SK-N-SH treated with all-trans-retinoic acid at 6 μM for 48 hours (cell line): Measurements from ENCODE around the gene USP15.

Experiments
- ATAC-seq: fragments of 200-7000 bp; cut with Tn5 transposase; 3 replicates; pipeline ENCODE4 v1.9.1; 2020; ENCODE audit warnings: mild to moderate bottlenecking, moderate library complexity
- ARNTL ChIP-seq: fragments of 450-650 bp; formaldehyde crosslinking; IDR thresholded peaks from 2 replicates; pipeline ENCODE4 v1.5.0; 2020; ENCODE audit warnings: low read depth, mild to moderate bottlenecking, moderate library complexity, borderline replicate concordance
- BACH2 ChIP-seq: fragments of 250-450 bp; sonication (Bioruptor Pico); IDR thresholded peaks from 2 replicates; pipeline ENCODE4 v1.9.0; 2021; ENCODE audit warnings: mild to moderate bottlenecking, borderline replicate concordance
- CSDC2 ChIP-seq: fragments of 250-450 bp; sonication (Bioruptor Pico); IDR thresholded peaks from 2 replicates; pipeline ENCODE4 v1.5.0; 2020; ENCODE audit warnings: mild to moderate bottlenecking, moderate library complexity
- ESRRG ChIP-seq: fragments of 250-450 bp; sonication (Bioruptor Pico); IDR thresholded peaks from 2 replicates; pipeline ENCODE4 v1.6.1; 2021; ENCODE audit warnings: mild to moderate bottlenecking
- GLIS3 ChIP-seq: fragments of 250-450 bp; sonication (Bioruptor Pico); IDR thresholded peaks from 2 replicates; pipeline ENCODE4 v1.5.0; 2020; ENCODE audit warnings: mild to moderate bottlenecking, moderate library complexity
- ISL1 ChIP-seq: fragments of 250-450 bp; sonication (Bioruptor Pico); IDR thresholded peaks from 2 replicates; pipeline ENCODE4 v2.1.2; 2022; ENCODE audit warnings: mild to moderate bottlenecking, moderate library complexity
- OSR1 ChIP-seq: fragments of 250-450 bp; sonication (Bioruptor Pico); IDR thresholded peaks from 2 replicates; pipeline ENCODE4 v1.8.0; 2022; ENCODE audit warnings: moderate library complexity, mild to moderate bottlenecking, inconsistent platforms
- PPARA ChIP-seq: fragments of 250-450 bp; sonication (Bioruptor Pico); IDR thresholded peaks from 2 replicates; pipeline ENCODE4 v1.5.0; 2020; ENCODE audit warnings: mild to moderate bottlenecking, borderline replicate concordance
- SNAI2 ChIP-seq: fragments of 250-450 bp; sonication (Bioruptor Pico); IDR thresholded peaks from 2 replicates; pipeline ENCODE4 v1.5.0; 2020; ENCODE audit warnings: mild to moderate bottlenecking, moderate library complexity
- TCF4 ChIP-seq: fragments of 250-450 bp; sonication (Bioruptor Pico); IDR thresholded peaks from 2 replicates; pipeline ENCODE4 v1.8.0; 2021; ENCODE audit warnings: mild to moderate bottlenecking, moderate library complexity, borderline replicate concordance
- TOX ChIP-seq: fragments of 250-450 bp; sonication (Bioruptor Pico); IDR thresholded peaks from 2 replicates; pipeline ENCODE4 v1.8.0; 2021; ENCODE audit warnings: mild to moderate bottlenecking, moderate library complexity, borderline replicate concordance
- ZC3H10 ChIP-seq: fragments of 250-450 bp; sonication (Bioruptor Pico); IDR thresholded peaks from 2 replicates; pipeline ENCODE4 v1.5.1; 2021; ENCODE audit warnings: mild to moderate bottlenecking, moderate library complexity
- ZFP3 ChIP-seq: fragments of 250-450 bp; sonication (Bioruptor Pico); IDR thresholded peaks from 2 replicates; pipeline ENCODE4 v1.5.0; 2020; ENCODE audit warnings: mild to moderate bottlenecking, moderate library complexity
- ZFP30 ChIP-seq: fragments of 450-650 bp; formaldehyde crosslinking; IDR thresholded peaks from 2 replicates; pipeline ENCODE4 v1.5.0; 2022; ENCODE audit warnings: mild to moderate bottlenecking, moderate library complexity
- ZNF565 ChIP-seq: fragments of 450-650 bp; formaldehyde crosslinking; conservative IDR thresholded peaks from 2 replicates; pipeline ENCODE4 v1.5.0; 2020; ENCODE audit warnings: low read depth, mild to moderate bottlenecking, moderate library complexity
- ZNF70 ChIP-seq: fragments of 450-650 bp; formaldehyde crosslinking; IDR thresholded peaks from 2 replicates; pipeline ENCODE4 v1.5.0; 2020; ENCODE audit warnings: mild to moderate bottlenecking, moderate library complexity
- ZNF8 ChIP-seq: fragments of 450-650 bp; formaldehyde crosslinking; IDR thresholded peaks from 2 replicates; pipeline ENCODE4 v1.5.0; 2020; ENCODE audit warnings: mild to moderate bottlenecking, moderate library complexity
- TF ChIP-seq, protein P1 (sequence below): fragments of 250-450 bp; sonication (Bioruptor Pico); IDR thresholded peaks from 2 replicates; pipeline ENCODE4 v1.8.0; 2020; ENCODE audit warnings: mild to moderate bottlenecking, moderate library complexity, borderline replicate concordance
- TF ChIP-seq, protein P2 (sequence below): fragments of 250-450 bp; sonication (Bioruptor Pico); IDR thresholded peaks from 2 replicates; pipeline ENCODE4 v1.8.0; 2021; ENCODE audit warnings: low read depth, mild to moderate bottlenecking, moderate library complexity, borderline replicate concordance
- TF ChIP-seq, protein P3 (sequence below): fragments of 250-450 bp; sonication (Bioruptor Pico); IDR thresholded peaks from 2 replicates; pipeline ENCODE4 v1.5.0; 2020; ENCODE audit warnings: mild to moderate bottlenecking, moderate library complexity
- TF ChIP-seq, protein P4 (sequence below): fragments of 250-450 bp; sonication (Bioruptor Pico); IDR thresholded peaks from 2 replicates; pipeline ENCODE4 v1.5.1; 2020; ENCODE audit warnings: low read depth, mild to moderate bottlenecking, moderate library complexity
- TF ChIP-seq, protein P5 (sequence below): fragments of 250-450 bp; sonication (Bioruptor Pico); IDR thresholded peaks from 2 replicates; pipeline ENCODE4 v1.5.1; 2021; ENCODE audit warnings: mild to moderate bottlenecking, moderate library complexity

USP15 gene

DNA sequence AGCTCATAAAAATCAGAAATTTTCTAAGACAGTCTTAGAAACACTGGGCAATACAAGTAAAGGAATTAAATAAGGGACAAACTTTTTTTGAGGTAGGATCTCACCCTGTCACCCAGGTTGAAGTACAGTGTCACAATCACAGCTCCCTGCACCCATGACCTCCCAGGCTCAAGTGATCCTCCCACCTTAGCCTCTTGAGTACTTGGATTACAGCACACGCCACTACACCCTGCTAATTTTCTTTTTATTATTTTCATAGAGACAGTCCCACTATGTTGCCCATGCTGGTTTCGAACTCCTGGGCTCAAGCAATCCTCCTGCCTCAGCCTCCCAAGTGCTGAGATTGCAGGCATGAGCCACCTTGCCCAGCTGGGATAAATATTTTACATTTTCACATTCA, 90.3 kb downstream of the USP15 start:
- no peak for ATAC-seq
- TF ChIP-seq TCF4 (CRISPR knock-in tag) (no peak), ZNF8 (CRISPR knock-in tag) (no peak), ISL1 (CRISPR knock-in tag) (no peak), OSR1 (CRISPR knock-in tag) (no peak), BACH2 (CRISPR knock-in tag) (no peak), TOX (CRISPR knock-in tag) (no peak), SNAI2 (CRISPR knock-in tag) (no peak), ZNF70 (CRISPR knock-in tag) (no peak), ZFP30 (CRISPR knock-in tag) (no peak), GLIS3 (CRISPR knock-in tag) (no peak), ARNTL (CRISPR knock-in tag) (no peak), ZNF565 (CRISPR knock-in tag) (no peak), CSDC2 (no peak), ZC3H10 (no peak), ESRRG (CRISPR knock-in tag) (no peak), PPARA (no peak), ZFP3 (CRISPR knock-in tag) (no peak)
- TF ChIP-seq, protein P1, sequence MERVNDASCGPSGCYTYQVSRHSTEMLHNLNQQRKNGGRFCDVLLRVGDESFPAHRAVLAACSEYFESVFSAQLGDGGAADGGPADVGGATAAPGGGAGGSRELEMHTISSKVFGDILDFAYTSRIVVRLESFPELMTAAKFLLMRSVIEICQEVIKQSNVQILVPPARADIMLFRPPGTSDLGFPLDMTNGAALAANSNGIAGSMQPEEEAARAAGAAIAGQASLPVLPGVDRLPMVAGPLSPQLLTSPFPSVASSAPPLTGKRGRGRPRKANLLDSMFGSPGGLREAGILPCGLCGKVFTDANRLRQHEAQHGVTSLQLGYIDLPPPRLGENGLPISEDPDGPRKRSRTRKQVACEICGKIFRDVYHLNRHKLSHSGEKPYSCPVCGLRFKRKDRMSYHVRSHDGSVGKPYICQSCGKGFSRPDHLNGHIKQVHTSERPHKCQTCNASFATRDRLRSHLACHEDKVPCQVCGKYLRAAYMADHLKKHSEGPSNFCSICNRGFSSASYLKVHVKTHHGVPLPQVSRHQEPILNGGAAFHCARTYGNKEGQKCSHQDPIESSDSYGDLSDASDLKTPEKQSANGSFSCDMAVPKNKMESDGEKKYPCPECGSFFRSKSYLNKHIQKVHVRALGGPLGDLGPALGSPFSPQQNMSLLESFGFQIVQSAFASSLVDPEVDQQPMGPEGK (CRISPR knock-in tag) = no peak
- TF ChIP-seq, protein P2, sequence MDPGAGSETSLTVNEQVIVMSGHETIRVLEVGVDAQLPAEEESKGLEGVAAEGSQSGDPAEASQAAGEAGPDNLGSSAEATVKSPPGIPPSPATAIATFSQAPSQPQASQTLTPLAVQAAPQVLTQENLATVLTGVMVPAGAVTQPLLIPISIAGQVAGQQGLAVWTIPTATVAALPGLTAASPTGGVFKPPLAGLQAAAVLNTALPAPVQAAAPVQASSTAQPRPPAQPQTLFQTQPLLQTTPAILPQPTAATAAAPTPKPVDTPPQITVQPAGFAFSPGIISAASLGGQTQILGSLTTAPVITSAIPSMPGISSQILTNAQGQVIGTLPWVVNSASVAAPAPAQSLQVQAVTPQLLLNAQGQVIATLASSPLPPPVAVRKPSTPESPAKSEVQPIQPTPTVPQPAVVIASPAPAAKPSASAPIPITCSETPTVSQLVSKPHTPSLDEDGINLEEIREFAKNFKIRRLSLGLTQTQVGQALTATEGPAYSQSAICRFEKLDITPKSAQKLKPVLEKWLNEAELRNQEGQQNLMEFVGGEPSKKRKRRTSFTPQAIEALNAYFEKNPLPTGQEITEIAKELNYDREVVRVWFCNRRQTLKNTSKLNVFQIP (CRISPR knock-in tag) = no peak
- TF ChIP-seq, protein P3, sequence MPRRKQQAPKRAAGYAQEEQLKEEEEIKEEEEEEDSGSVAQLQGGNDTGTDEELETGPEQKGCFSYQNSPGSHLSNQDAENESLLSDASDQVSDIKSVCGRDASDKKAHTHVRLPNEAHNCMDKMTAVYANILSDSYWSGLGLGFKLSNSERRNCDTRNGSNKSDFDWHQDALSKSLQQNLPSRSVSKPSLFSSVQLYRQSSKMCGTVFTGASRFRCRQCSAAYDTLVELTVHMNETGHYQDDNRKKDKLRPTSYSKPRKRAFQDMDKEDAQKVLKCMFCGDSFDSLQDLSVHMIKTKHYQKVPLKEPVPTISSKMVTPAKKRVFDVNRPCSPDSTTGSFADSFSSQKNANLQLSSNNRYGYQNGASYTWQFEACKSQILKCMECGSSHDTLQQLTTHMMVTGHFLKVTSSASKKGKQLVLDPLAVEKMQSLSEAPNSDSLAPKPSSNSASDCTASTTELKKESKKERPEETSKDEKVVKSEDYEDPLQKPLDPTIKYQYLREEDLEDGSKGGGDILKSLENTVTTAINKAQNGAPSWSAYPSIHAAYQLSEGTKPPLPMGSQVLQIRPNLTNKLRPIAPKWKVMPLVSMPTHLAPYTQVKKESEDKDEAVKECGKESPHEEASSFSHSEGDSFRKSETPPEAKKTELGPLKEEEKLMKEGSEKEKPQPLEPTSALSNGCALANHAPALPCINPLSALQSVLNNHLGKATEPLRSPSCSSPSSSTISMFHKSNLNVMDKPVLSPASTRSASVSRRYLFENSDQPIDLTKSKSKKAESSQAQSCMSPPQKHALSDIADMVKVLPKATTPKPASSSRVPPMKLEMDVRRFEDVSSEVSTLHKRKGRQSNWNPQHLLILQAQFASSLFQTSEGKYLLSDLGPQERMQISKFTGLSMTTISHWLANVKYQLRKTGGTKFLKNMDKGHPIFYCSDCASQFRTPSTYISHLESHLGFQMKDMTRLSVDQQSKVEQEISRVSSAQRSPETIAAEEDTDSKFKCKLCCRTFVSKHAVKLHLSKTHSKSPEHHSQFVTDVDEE = no peak
- TF ChIP-seq, all 23 proteins: peak for 0

DNA sequence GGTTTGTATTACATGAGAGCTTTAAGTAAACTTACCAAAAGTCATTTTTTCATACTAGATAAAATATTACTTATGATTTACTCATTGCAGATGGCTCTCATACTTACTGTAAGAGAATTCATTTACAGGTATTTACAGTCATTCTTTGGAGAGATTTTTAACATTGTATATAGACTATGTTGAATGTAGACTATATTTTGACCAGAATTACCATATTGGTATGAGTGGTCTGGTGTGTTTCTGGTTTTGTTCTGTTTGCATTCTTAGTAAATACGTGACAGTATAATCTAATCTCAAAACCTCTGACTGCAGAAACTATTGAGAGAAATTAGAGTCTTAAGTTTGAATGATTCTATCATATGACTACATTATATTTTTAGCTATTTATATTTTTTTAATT, 91.1 kb downstream of the USP15 start:
- ATAC-seq = no peak
- TF ChIP-seq, protein P2 (CRISPR knock-in tag) = no peak
- no peak for TF ChIP-seq TCF4 (CRISPR knock-in tag)
- TF ChIP-seq, protein P1 (CRISPR knock-in tag) = no peak
- TF ChIP-seq ZFP3 (CRISPR knock-in tag) = no peak
- TF ChIP-seq, protein P4, sequence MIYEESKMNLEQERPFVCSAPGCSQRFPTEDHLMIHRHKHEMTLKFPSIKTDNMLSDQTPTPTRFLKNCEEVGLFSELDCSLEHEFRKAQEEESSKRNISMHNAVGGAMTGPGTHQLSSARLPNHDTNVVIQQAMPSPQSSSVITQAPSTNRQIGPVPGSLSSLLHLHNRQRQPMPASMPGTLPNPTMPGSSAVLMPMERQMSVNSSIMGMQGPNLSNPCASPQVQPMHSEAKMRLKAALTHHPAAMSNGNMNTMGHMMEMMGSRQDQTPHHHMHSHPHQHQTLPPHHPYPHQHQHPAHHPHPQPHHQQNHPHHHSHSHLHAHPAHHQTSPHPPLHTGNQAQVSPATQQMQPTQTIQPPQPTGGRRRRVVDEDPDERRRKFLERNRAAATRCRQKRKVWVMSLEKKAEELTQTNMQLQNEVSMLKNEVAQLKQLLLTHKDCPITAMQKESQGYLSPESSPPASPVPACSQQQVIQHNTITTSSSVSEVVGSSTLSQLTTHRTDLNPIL = no peak
- TF ChIP-seq CSDC2 = no peak
- TF ChIP-seq, protein P5, sequence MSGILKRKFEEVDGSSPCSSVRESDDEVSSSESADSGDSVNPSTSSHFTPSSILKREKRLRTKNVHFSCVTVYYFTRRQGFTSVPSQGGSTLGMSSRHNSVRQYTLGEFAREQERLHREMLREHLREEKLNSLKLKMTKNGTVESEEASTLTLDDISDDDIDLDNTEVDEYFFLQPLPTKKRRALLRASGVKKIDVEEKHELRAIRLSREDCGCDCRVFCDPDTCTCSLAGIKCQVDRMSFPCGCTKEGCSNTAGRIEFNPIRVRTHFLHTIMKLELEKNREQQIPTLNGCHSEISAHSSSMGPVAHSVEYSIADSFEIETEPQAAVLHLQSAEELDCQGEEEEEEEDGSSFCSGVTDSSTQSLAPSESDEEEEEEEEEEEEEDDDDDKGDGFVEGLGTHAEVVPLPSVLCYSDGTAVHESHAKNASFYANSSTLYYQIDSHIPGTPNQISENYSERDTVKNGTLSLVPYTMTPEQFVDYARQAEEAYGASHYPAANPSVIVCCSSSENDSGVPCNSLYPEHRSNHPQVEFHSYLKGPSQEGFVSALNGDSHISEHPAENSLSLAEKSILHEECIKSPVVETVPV (CRISPR knock-in tag) = no peak
- peak; percentile 41; the same call in 1 of the 2 replicates for TF ChIP-seq ISL1 (CRISPR knock-in tag)
- no peak for TF ChIP-seq ZNF70 (CRISPR knock-in tag)
- TF ChIP-seq, all 23 proteins: peak for 1
